Nephron (organoid): ENCODE measurements around the gene TPPP.
"Not testable (repeated sequence)": the region's sequence is repeated elsewhere in the genome, so short reads cannot be mapped to it uniquely, and the experiment has no call there.

ENCODE experiments used
- H3K27ac Mint-ChIP-seq, 3 experiments: 2 replicates each; pipeline ENCODE4 v1.8.0; 2020; ENCODE audit warnings: mixed read lengths in 3 of 3, mild to moderate bottlenecking in 2 of 3, moderate library complexity in 1 of 3
- H3K27me3 Mint-ChIP-seq: 2 replicates; pipeline ENCODE4 v1.8.0; 2021; ENCODE audit warnings: low read depth, mild to moderate bottlenecking, moderate library complexity, mixed read lengths
- H3K36me3 Mint-ChIP-seq: 2 replicates; pipeline ENCODE4 v1.8.0; 2020; ENCODE audit warnings: low read depth, mixed read lengths
- H3K4me1 Mint-ChIP-seq: 2 replicates; pipeline ENCODE4 v1.8.0; 2020; ENCODE audit warnings: mixed read lengths
- H3K4me3 Mint-ChIP-seq, 3 experiments: 2 replicates each; pipeline ENCODE4 v1.8.0; 2020; ENCODE audit warnings: mild to moderate bottlenecking in 3 of 3, mixed read lengths in 3 of 3, moderate library complexity in 2 of 3
- H3K9me3 Mint-ChIP-seq: 2 replicates; pipeline ENCODE4 v1.8.0; 2020; ENCODE audit warnings: mixed read lengths
- CTCF ChIP-seq, 3 experiments: fragments of 200-600 bp; sonication (generic); IDR thresholded peaks; one replicate each; pipeline ENCODE4 v1.5.0; 2021; ENCODE audit warnings: antibody characterized with exemption in 3 of 3; ENCODE audit not compliant: unreplicated experiment in 3 of 3

TPPP gene

GRCh38 chr5:693271-694041 is at the start of gene TPPP:
Gene TPPP (minus strand): TSS chr5:693352. CDS start chr5:678060, 15,292 bp downstream.
- H3K27ac Mint-ChIP-seq, H3K36me3 Mint-ChIP-seq, H3K4me1 Mint-ChIP-seq, H3K9me3 Mint-ChIP-seq: not testable (repeated sequence)
- Mint-ChIP-seq H3K27me3 (peaks cover 19% of the 10 kb centered on the region), H3K4me3 (peak within 1 kb of the TSS; percentile 55 to 77 (median 66))

- H3K27ac Mint-ChIP-seq, H3K36me3 Mint-ChIP-seq, H3K4me1 Mint-ChIP-seq, H3K9me3 Mint-ChIP-seq, H3K27me3 Mint-ChIP-seq, H3K4me3 Mint-ChIP-seq: not testable (repeated sequence)
Observed at GRCh38 chr5:742276-742675, 49.1 kb upstream of the TPPP start.

GRCh38 chr5:734145-734544 is 41.0 kb upstream of the TPPP start:
- H3K27me3 Mint-ChIP-seq, H3K9me3 Mint-ChIP-seq, H3K4me1 Mint-ChIP-seq, H3K4me3 Mint-ChIP-seq, H3K27ac Mint-ChIP-seq, H3K36me3 Mint-ChIP-seq: not testable (repeated sequence)

- H3K4me1 Mint-ChIP-seq, H3K36me3 Mint-ChIP-seq, H3K9me3 Mint-ChIP-seq, H3K4me3 Mint-ChIP-seq, H3K27me3 Mint-ChIP-seq, H3K27ac Mint-ChIP-seq: not testable (repeated sequence)
Observed at GRCh38 chr5:732754-733454, 39.8 kb upstream of the TPPP start.

GRCh38 chr5:729225-729624 is 36.1 kb upstream of the TPPP start:
- not testable (repeated sequence) for H3K27ac Mint-ChIP-seq, H3K9me3 Mint-ChIP-seq, H3K4me3 Mint-ChIP-seq, H3K27me3 Mint-ChIP-seq, H3K36me3 Mint-ChIP-seq, H3K4me1 Mint-ChIP-seq

- H3K27ac Mint-ChIP-seq, H3K36me3 Mint-ChIP-seq, H3K27me3 Mint-ChIP-seq, H3K4me3 Mint-ChIP-seq, H3K9me3 Mint-ChIP-seq, H3K4me1 Mint-ChIP-seq: not testable (repeated sequence)
Observed at GRCh38 chr5:727087-727486, 33.9 kb upstream of the TPPP start.

- H3K27me3 Mint-ChIP-seq, H3K27ac Mint-ChIP-seq, H3K36me3 Mint-ChIP-seq, H3K4me1 Mint-ChIP-seq, H3K4me3 Mint-ChIP-seq: not testable (repeated sequence)
- H3K9me3 Mint-ChIP-seq, result peaks cover 14% of the 10 kb centered on the region
Observed at GRCh38 chr5:723865-724264, 30.7 kb upstream of the TPPP start.

GRCh38 chr5:723309-723708 is 30.2 kb upstream of the TPPP start:
- H3K36me3 Mint-ChIP-seq, H3K4me3 Mint-ChIP-seq, H3K4me1 Mint-ChIP-seq, H3K27ac Mint-ChIP-seq: not testable (repeated sequence)
- Mint-ChIP-seq H3K27me3 (peaks cover 11% of the 10 kb centered on the region), H3K9me3 (peaks cover 17% of the 10 kb centered on the region)

- not testable (repeated sequence) for H3K27ac Mint-ChIP-seq, H3K4me1 Mint-ChIP-seq, H3K4me3 Mint-ChIP-seq
- peaks cover 23% of the 10 kb centered on the region for H3K36me3 Mint-ChIP-seq
- peaks cover 21% of the 10 kb centered on the region for H3K27me3 Mint-ChIP-seq
- H3K9me3 Mint-ChIP-seq, result peaks cover 28% of the 10 kb centered on the region
Observed at GRCh38 chr5:719379-719778, 26.2 kb upstream of the TPPP start.

- Mint-ChIP-seq H3K27me3 (peaks cover 21% of the 10 kb centered on the region), H3K4me1 (no peaks in the 10 kb centered on the region), H3K36me3 (peaks cover 23% of the 10 kb centered on the region), H3K9me3 (peaks cover 28% of the 10 kb centered on the region), H3K4me3 (no peak overlapping the region), H3K27ac (no peak overlapping the region)
- TF ChIP-seq CTCF (IDR thresholded peaks at IDR 0.05; ENCODE audit: unreplicated experiment in 3 of 3), result no peak
Observed at GRCh38 chr5:717143-717542, 24.0 kb upstream of the TPPP start.

GRCh38 chr5:716740-717139 is 23.6 kb upstream of the TPPP start:
- H3K27ac Mint-ChIP-seq, H3K4me3 Mint-ChIP-seq, H3K4me1 Mint-ChIP-seq: not testable (repeated sequence)
- H3K27me3 Mint-ChIP-seq, result peaks cover 21% of the 10 kb centered on the region
- peaks cover 23% of the 10 kb centered on the region for H3K36me3 Mint-ChIP-seq
- peaks cover 28% of the 10 kb centered on the region for H3K9me3 Mint-ChIP-seq

- Mint-ChIP-seq H3K36me3 (peaks cover 29% of the 10 kb centered on the region), H3K9me3 (peaks cover 26% of the 10 kb centered on the region), H3K27me3 (peaks cover 27% of the 10 kb centered on the region)
- H3K27ac Mint-ChIP-seq, H3K4me3 Mint-ChIP-seq, H3K4me1 Mint-ChIP-seq: not testable (repeated sequence)
Observed at GRCh38 chr5:715636-716035, 22.5 kb upstream of the TPPP start.

GRCh38 chr5:714215-715118 is 21.3 kb upstream of the TPPP start:
- peaks cover 27% of the 10 kb centered on the region for H3K36me3 Mint-ChIP-seq
- peaks cover 30% of the 10 kb centered on the region for H3K27me3 Mint-ChIP-seq
- H3K4me1 Mint-ChIP-seq, H3K4me3 Mint-ChIP-seq: not testable (repeated sequence)
- H3K9me3 Mint-ChIP-seq, result peaks cover 17% of the 10 kb centered on the region
- H3K27ac Mint-ChIP-seq, result peak overlapping the region in 1 of 3 experiments; percentile 57
